Esophagus squamous epithelium (tissue), 5 donors: ENCODE data around the gene NDUFA5. TPM values are rescaled to one million over a fixed set of nuclear protein-coding genes. Genes with fewer than 3 reads are reported as not detected.
"Not testable (repeated sequence)": the region's sequence is repeated elsewhere in the genome, so short reads cannot be mapped to it uniquely, and the experiment has no call there.

Experiments
- DNase-seq: peaks from one replicate; lab custom pipeline; 2025; lab: John Stamatoyannopoulos, UW
- H3K27ac ChIP-seq, 4 donors: fragments of 200-600 bp; sonication (generic); one replicate each; pipeline ENCODE4 v1.5.1; 2016 to 2019; ENCODE audit warnings: mild to moderate bottlenecking in 1 of 4
- H3K27me3 ChIP-seq, 4 donors: fragments of 200-600 bp; sonication (generic); 1 replicate in 3 of 4; 2 replicates in 1 of 4; pipeline versions ENCODE4 v1.5.1 to v1.6.0; 2017 to 2021; ENCODE audit warnings: antibody characterized with exemption in 1 of 4
- H3K36me3 ChIP-seq, 3 donors: fragments of 200-600 bp; sonication (generic); one replicate each; pipeline ENCODE4 v1.5.1; 2016 to 2019
- H3K4me1 ChIP-seq, 3 donors: fragments of 200-600 bp; sonication (generic); one replicate each; pipeline ENCODE4 v1.5.1; 2017 to 2019
- H3K4me3 ChIP-seq, 4 donors: fragments of 200-600 bp; sonication (generic); 1 replicate in 3 of 4; 2 replicates in 1 of 4; pipeline ENCODE4 v1.5.1; 2016 to 2019; ENCODE audit warnings: mild to moderate bottlenecking in 2 of 4, moderate library complexity in 1 of 4
- H3K9me3 ChIP-seq, 3 donors: fragments of 200-600 bp; sonication (generic); one replicate each; pipeline ENCODE4 v1.5.1; 2016 to 2019
- POLR2A ChIP-seq, 4 donors: fragments of 450-650 bp; IDR thresholded peaks; one replicate each; pipeline ENCODE4 v1.6.1; 2017; ENCODE audit warnings: antibody characterized with exemption in 4 of 4, mild to moderate bottlenecking in 4 of 4, moderate library complexity in 3 of 4
- WGBS, 2 donors: methylation state at CpG; one replicate each; pipeline ENCODE4 v1.1.5; 2018; 5-methylcytosine and 5-hydroxymethylcytosine counted together
- intact Hi-C: fragments of 100-400 bp; cut with DNase I; formaldehyde crosslinking; loops from one replicate; pipeline ENCODE4 v1.15.0; 2022
- total RNA-seq, 4 donors: library from RNA; depleted of rRNA; stranded (reverse); fragments of >200 nt; gene quantifications; one replicate each; pipeline ENCODE4 v1.1.0, GENCODE V29; 2016
- TF ChIP-seq, protein P1 (sequence below), 6 experiments: fragments of 450-650 bp in 4 of 6; fragments of 200-600 bp in 2 of 6; sonication (generic) in 2 of 6; IDR thresholded peaks; one replicate each; pipeline ENCODE4 v1.5.1; 2016 to 2019; ENCODE audit warnings: antibody characterized with exemption in 6 of 6, mild to moderate bottlenecking in 4 of 6, moderate library complexity in 4 of 6
- donor health status: DM: yes; HTN: yes; CAD: no.

The NDUFA5 gene
- total RNA-seq, 4 donors from 2014 or later, result 17.1 to 55.6 (median 43.8) TPM

DNA sequence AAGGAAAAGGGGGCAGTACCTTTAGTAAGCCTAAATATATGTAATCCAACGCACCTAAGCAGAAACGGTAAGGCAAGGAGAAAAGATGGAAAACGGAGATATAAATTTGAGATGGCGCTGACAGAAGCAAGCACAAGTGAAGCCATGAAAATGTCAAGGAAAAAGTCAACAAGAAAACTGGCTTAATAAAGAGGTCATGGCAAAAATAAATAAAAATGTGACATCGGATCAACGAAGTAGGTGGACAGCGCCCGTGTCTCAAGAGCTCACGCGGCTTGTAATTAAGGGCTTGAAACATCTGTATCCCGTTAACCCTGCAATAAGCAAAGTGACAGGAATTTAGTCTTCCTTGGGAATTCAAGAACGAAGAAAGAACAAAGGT, 611 bp downstream of the NDUFA5 start:
- peaks cover 0 to 48% (median 22%) of the 10 kb centered on the region in 3 donors for H3K4me1 ChIP-seq
- peaks cover 0 to 28% (median 0%) of the 10 kb centered on the region in 3 donors for H3K36me3 ChIP-seq
- WGBS, 2 donors, result 2% methylated on average over 12 of the region's 12 CpGs
- intact Hi-C loops, result no loop called here
- no peak for DNase-seq
- no peaks in the 10 kb centered on the region for H3K9me3 ChIP-seq
- no peak for TF ChIP-seq POLR2A (IDR thresholded peaks at IDR 0.05)
- TF ChIP-seq, protein P1, sequence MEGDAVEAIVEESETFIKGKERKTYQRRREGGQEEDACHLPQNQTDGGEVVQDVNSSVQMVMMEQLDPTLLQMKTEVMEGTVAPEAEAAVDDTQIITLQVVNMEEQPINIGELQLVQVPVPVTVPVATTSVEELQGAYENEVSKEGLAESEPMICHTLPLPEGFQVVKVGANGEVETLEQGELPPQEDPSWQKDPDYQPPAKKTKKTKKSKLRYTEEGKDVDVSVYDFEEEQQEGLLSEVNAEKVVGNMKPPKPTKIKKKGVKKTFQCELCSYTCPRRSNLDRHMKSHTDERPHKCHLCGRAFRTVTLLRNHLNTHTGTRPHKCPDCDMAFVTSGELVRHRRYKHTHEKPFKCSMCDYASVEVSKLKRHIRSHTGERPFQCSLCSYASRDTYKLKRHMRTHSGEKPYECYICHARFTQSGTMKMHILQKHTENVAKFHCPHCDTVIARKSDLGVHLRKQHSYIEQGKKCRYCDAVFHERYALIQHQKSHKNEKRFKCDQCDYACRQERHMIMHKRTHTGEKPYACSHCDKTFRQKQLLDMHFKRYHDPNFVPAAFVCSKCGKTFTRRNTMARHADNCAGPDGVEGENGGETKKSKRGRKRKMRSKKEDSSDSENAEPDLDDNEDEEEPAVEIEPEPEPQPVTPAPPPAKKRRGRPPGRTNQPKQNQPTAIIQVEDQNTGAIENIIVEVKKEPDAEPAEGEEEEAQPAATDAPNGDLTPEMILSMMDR (IDR thresholded peaks at IDR 0.05), result no peak
- peaks cover 0 to 6% (median 0%) of the 10 kb centered on the region in 4 donors for H3K27me3 ChIP-seq
- peak overlapping the region; percentile 88 to 94 (median 91) for H3K27ac ChIP-seq
- peak overlapping the region; percentile 61 to 92 (median 74) for H3K4me3 ChIP-seq

DNA sequence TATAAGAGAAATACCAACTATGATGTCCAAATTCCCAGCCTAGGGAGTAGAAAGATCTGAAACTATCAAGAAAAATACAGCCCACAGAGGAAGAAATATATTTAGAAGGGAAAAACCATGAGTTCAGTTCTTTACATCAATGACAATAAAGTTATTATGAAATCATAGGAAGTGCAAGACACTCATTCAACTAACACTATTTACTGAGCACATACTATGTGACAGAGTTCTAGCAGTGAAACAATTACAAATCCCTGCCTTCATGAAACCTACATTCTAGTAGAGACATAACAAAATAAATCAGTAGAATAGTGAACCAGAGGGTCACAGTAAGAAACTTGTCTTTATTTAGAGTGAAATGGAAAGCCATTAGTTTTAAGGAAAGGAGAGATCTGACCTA, 2.1 kb downstream of the NDUFA5 start:
- no peak overlapping the region for H3K27ac ChIP-seq
- peaks cover 0 to 39% (median 3%) of the 10 kb centered on the region in 3 donors for H3K36me3 ChIP-seq
- H3K9me3 ChIP-seq, result no peaks in the 10 kb centered on the region
- no peak for DNase-seq
- H3K4me1 ChIP-seq, result peaks cover 0 to 48% (median 22%) of the 10 kb centered on the region in 3 donors
- no peak for TF ChIP-seq POLR2A (IDR thresholded peaks at IDR 0.05)
- TF ChIP-seq, protein P1 (IDR thresholded peaks at IDR 0.05), result no peak
- intact Hi-C loops, result no loop called here
- H3K27me3 ChIP-seq, result no peaks in the 10 kb centered on the region
- H3K4me3 ChIP-seq, result no peak overlapping the region

DNA sequence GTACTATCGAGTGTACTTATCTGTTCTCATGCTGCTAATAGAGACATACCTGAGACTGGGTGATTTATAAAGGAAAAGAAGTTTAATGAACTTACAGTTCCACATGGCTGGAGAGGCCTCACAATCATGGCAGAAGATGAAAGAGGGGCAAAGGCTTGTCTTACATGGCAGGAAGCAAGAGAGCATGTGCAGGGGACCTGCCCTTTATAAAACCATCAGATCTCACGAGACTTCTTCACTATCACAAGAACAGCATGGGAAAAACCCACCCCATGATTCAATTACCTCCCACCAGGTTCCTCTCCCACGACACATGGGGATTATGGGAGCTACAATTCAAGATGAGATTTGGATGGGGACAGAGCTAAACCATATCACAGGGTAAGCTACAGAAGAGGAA, 4.5 kb downstream of the NDUFA5 start:
- H3K9me3 ChIP-seq, result no peaks in the 10 kb centered on the region
- 90% methylated on average over 3 of the region's 3 CpGs for WGBS, 2 donors

DNA sequence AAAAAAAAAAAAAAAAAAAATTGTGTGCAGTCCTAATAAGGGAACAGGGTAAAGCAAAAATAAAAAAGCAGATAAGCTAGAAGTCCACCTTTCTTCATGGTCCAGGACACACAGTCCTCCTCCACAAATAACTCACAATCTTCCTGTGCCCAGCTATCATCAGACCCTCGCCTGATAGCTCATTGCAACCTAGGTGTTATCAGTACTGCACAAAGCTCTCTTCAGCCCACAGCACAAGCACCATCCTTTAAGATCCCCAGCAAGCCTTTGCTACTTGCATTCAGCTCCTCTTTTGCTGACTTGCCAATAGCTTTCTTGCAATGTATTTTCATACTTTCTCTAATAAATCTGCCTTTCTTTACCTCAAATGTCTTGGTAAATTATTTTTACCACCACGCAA, 5.0 kb downstream of the NDUFA5 start:
- no peak overlapping the region for H3K4me3 ChIP-seq
- peaks cover 0 to 60% (median 3%) of the 10 kb centered on the region in 3 donors for H3K36me3 ChIP-seq
- no peak for DNase-seq
- intact Hi-C loops, result no loop called here
- WGBS, 2 donors, result 95 to 97% methylated on average over 2 of the region's 2 CpGs
- H3K27me3 ChIP-seq, result no peaks in the 10 kb centered on the region
- TF ChIP-seq, protein P1 (IDR thresholded peaks at IDR 0.05), result no peak
- no peak for TF ChIP-seq POLR2A (IDR thresholded peaks at IDR 0.05)
- no peak overlapping the region for H3K27ac ChIP-seq
- peaks cover 0 to 43% (median 22%) of the 10 kb centered on the region in 3 donors for H3K4me1 ChIP-seq
- H3K9me3 ChIP-seq, result no peaks in the 10 kb centered on the region

More for the DNA sequence above, 4.5 kb downstream of the NDUFA5 start:
- Histone ChIP-seq H3K27me3 (no peaks in the 10 kb centered on the region), H3K4me1 (peaks cover 0 to 44% (median 22%) of the 10 kb centered on the region in 3 donors), H3K4me3 (no peak overlapping the region), H3K27ac (no peak overlapping the region), H3K36me3 (peaks cover 0 to 59% (median 3%) of the 10 kb centered on the region in 3 donors)
- TF ChIP-seq, protein P1 (IDR thresholded peaks at IDR 0.05), result no peak
- TF ChIP-seq POLR2A (IDR thresholded peaks at IDR 0.05), result no peak
- no peak for DNase-seq
- intact Hi-C loops, result no loop called here

DNA sequence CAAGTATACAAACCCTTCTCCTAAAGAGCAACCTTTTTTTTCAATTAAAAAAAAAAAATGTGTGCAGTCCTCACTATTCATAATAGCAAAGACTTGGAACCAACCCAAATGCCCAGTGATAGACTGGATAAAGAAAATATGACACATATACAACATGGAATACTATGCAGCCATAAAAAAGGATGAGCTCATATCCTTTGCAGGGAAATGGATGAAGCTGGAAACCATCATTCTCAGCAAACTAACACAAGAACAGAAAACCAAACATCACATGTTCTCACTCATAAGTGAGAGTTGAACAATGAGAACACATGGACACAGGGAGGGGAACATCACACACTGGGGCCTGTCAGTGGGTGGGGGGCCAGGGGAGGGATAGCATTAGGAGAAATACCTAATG, 5.5 kb downstream of the NDUFA5 start:
- H3K4me3 ChIP-seq, H3K9me3 ChIP-seq, H3K27me3 ChIP-seq, H3K27ac ChIP-seq, intact Hi-C loops, DNase-seq: not testable (repeated sequence)
- Histone ChIP-seq H3K36me3 (peaks cover 0 to 63% (median 3%) of the 10 kb centered on the region in 3 donors), H3K4me1 (peaks cover 0 to 43% (median 22%) of the 10 kb centered on the region in 3 donors)

DNA sequence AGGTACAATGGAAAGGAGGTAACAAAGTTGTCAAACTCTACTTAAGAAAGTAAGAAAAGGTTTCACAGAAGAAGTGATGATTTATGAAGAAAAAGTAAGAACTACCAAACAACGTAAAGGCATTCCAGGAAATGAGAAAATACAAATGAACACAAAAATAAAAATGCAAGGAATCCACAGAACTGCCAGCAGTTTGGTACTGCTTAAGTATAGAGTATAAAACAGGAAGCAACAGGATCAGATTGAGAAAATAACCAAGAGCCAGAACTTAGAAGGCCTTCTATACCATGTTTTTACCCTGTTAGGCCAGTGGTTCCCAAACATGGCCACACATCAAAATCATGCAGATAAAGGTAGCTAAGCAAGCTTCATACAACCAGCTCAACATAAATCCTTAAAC, 9.2 kb downstream of the NDUFA5 start:
- H3K4me3 ChIP-seq, result no peak overlapping the region
- intact Hi-C loops, result no loop called here
- DNase-seq, result no peak
- peaks cover 0 to 72% (median 3%) of the 10 kb centered on the region in 3 donors for H3K36me3 ChIP-seq
- no peaks in the 10 kb centered on the region for H3K27me3 ChIP-seq
- no peak overlapping the region for H3K27ac ChIP-seq
- peaks cover 0 to 6% (median 0%) of the 10 kb centered on the region in 3 donors for H3K4me1 ChIP-seq
- WGBS, 2 donors, result 65 to 83% methylated on average over 1 of the region's 1 CpG
- no peak for TF ChIP-seq POLR2A (IDR thresholded peaks at IDR 0.05)
- TF ChIP-seq, protein P1 (IDR thresholded peaks at IDR 0.05), result no peak
- no peaks in the 10 kb centered on the region for H3K9me3 ChIP-seq
